Keratinocyte (primary cell): ENCODE measurements around the gene STARD3. TPM values are rescaled to one million over a fixed set of nuclear protein-coding genes. Genes with fewer than 3 reads are reported as not detected.

Source experiments
- DNase-seq: peaks from one replicate; pipeline ENCODE4 v3.0.0-alpha.2; 2011; ENCODE audit warnings: low read depth, missing footprints, low spot score
- FAIRE-seq: peaks from 2 replicates; lab custom pipeline; 2011; peaks lifted over from hg19 to GRCh38; lab: Jason Lieb, UNC
- H2AFZ ChIP-seq: 2 replicates; pipeline ENCODE4 v1.6.0; 2012; ENCODE audit warnings: low read length, control low read depth, inconsistent platforms; ENCODE audit not compliant: control insufficient read depth
- H3K27ac ChIP-seq: 2 replicates; pipeline ENCODE4 v1.5.1; 2011; ENCODE audit warnings: low read length; ENCODE audit not compliant: control insufficient read depth, insufficient read depth
- H3K27me3 ChIP-seq: 3 replicates; pipeline ENCODE4 v1.6.0; 2011; ENCODE audit warnings: low read length; ENCODE audit not compliant: control insufficient read depth, insufficient read depth; ENCODE audit errors: extremely low read depth
- H3K36me3 ChIP-seq, 2 experiments: 2 replicates in 1 of 2; 3 replicates in 1 of 2; pipeline ENCODE4 v1.5.1; 2011; ENCODE audit warnings: low read length in 2 of 2, mild to moderate bottlenecking in 1 of 2; ENCODE audit not compliant: control insufficient read depth in 2 of 2, insufficient read depth in 2 of 2; ENCODE audit errors: extremely low read depth in 1 of 2
- H3K4me1 ChIP-seq: 3 replicates; pipeline ENCODE4 v1.5.1; 2011; ENCODE audit warnings: low read length; ENCODE audit not compliant: control insufficient read depth, insufficient read depth; ENCODE audit errors: extremely low read depth
- H3K4me2 ChIP-seq: 3 replicates; pipeline ENCODE4 v1.6.0; 2011; ENCODE audit warnings: low read depth, low read length; ENCODE audit not compliant: control insufficient read depth, insufficient read depth; ENCODE audit errors: extremely low read depth
- H3K4me3 ChIP-seq, 3 experiments: fragments of 200-600 bp in 1 of 3; sonication (generic) in 1 of 3; 2 replicates in 2 of 3; 3 replicates in 1 of 3; pipeline ENCODE4 v1.5.1; 2011 to 2016; ENCODE audit warnings: low read length in 3 of 3, mild to moderate bottlenecking in 3 of 3, control low read depth in 2 of 3, inconsistent platforms in 1 of 3, low read depth in 1 of 3, mixed read lengths in 1 of 3, mixed run types in 1 of 3, moderate library complexity in 1 of 3; ENCODE audit not compliant: control insufficient read depth in 2 of 3, insufficient read depth in 2 of 3; ENCODE audit errors: extremely low read depth in 1 of 3
- H3K79me2 ChIP-seq: 2 replicates; pipeline ENCODE4 v1.6.0; 2012; ENCODE audit warnings: low read length; ENCODE audit not compliant: control insufficient read depth, insufficient read depth
- H3K9ac ChIP-seq: 3 replicates; pipeline ENCODE4 v1.6.0; 2011; ENCODE audit warnings: low read length; ENCODE audit not compliant: control insufficient read depth, insufficient read depth; ENCODE audit errors: extremely low read depth
- H3K9me1 ChIP-seq: 3 replicates; pipeline ENCODE4 v1.6.0; 2011; ENCODE audit warnings: low read length; ENCODE audit not compliant: control insufficient read depth, insufficient read depth; ENCODE audit errors: extremely low read depth
- H3K9me3 ChIP-seq: 2 replicates; pipeline ENCODE4 v1.5.1; 2012; ENCODE audit warnings: low read depth, low read length; ENCODE audit not compliant: control insufficient read depth
- H4K20me1 ChIP-seq: 3 replicates; pipeline ENCODE4 v1.6.0; 2011; ENCODE audit warnings: low read length; ENCODE audit not compliant: control insufficient read depth, insufficient read depth; ENCODE audit errors: extremely low read depth
- CTCF ChIP-seq, 3 experiments: IDR thresholded peaks in 1 of 3; conservative IDR thresholded peaks in 1 of 3; optimal IDR thresholded peaks in 1 of 3; 2 replicates in 2 of 3; 3 replicates in 1 of 3; pipeline versions ENCODE3 to v1.5.1; 2011; ENCODE audit warnings: low read length in 3 of 3, mild to moderate bottlenecking in 3 of 3, moderate library complexity in 2 of 3, control low read depth in 1 of 3, inconsistent platforms in 1 of 3; ENCODE audit not compliant: insufficient read depth in 2 of 3; ENCODE audit errors: extremely low read depth in 1 of 3
- EZH2 ChIP-seq: IDR thresholded peaks from one replicate; pipeline ENCODE4 v1.6.1; 2012; ENCODE audit warnings: inconsistent platforms, mild to moderate bottlenecking, low read length, moderate library complexity
- dilution Hi-C: fragments of 300-500 bp; cut with MboI; formaldehyde crosslinking; loops from one replicate; pipeline ENCODE4 v1.7.0; 2020; ENCODE audit warnings: low sequenced_read_pairs; ENCODE audit not compliant: extremely low pct_ligation_motif_present
- polyA plus RNA-seq, 5 experiments: library from polyadenylated mRNA; depleted of rRNA in 3 of 5; stranded (reverse) in 3 of 5; stranded (forward) in 1 of 5; unstranded in 1 of 5; fragments of >200 nt; gene quantifications; 1 replicate in 1 of 5; 2 replicates in 3 of 5; 3 replicates in 1 of 5; pipeline versions ENCODE4 v1.2.1 to v1.2.3, GENCODE V29; 2011 to 2012; ENCODE audit warnings: missing spikeins in 2 of 5, low read depth in 1 of 5, low replicate concordance in 1 of 5

STARD3 gene
- polyA plus RNA-seq, 1 donor (not counting 4 experiments of a cell fraction or from before 2014, with no cell fraction given): 29.0 TPM

GRCh38 chr17:39595294-39595693 lies 41.6 kb upstream of the STARD3 start:
- dilution Hi-C loops: no loop called here
- H3K4me3 ChIP-seq: no peak overlapping the region
- H3K9me3 ChIP-seq: no peaks in the 10 kb centered on the region
- no peaks in the 10 kb centered on the region for H3K9me1 ChIP-seq
- no peak overlapping the region for H2AFZ ChIP-seq
- no peak overlapping the region for H3K4me2 ChIP-seq
- no peak for DNase-seq
- no peak for FAIRE-seq
- H3K36me3 ChIP-seq: no peaks in the 10 kb centered on the region
- peaks cover 3% of the 10 kb centered on the region for H3K4me1 ChIP-seq
- H3K27me3 ChIP-seq: peaks cover 78% of the 10 kb centered on the region
- H3K79me2 ChIP-seq: no peaks in the 10 kb centered on the region
- no peak overlapping the region for H3K9ac ChIP-seq
- H4K20me1 ChIP-seq: peaks cover 6% of the 10 kb centered on the region
- TF ChIP-seq CTCF (optimal IDR thresholded peaks at IDR 0.05 in 1 of 3, IDR thresholded peaks at IDR 0.05 in 1 of 3, conservative IDR thresholded peaks at IDR 0.05 in 1 of 3; ENCODE audit: extremely low read depth in 1 of 3, insufficient read depth in 2 of 3, low read length in 3 of 3): no peak
- TF ChIP-seq EZH2: peak; percentile 12
- no peak overlapping the region for H3K27ac ChIP-seq

GRCh38 chr17:39595928-39596510 lies 40.9 kb upstream of the STARD3 start:
- FAIRE-seq (no peak), DNase-seq (no peak)
- Histone ChIP-seq H3K36me3 (no peaks in the 10 kb centered on the region), H4K20me1 (peaks cover 6% of the 10 kb centered on the region), H3K4me3 (no peak overlapping the region), H3K9me1 (no peaks in the 10 kb centered on the region), H3K27ac (no peak overlapping the region), H3K4me1 (peaks cover 3% of the 10 kb centered on the region), H2AFZ (no peak overlapping the region), H3K27me3 (peaks cover 85% of the 10 kb centered on the region), H3K79me2 (no peaks in the 10 kb centered on the region), H3K9me3 (no peaks in the 10 kb centered on the region), H3K4me2 (no peak overlapping the region), H3K9ac (no peak overlapping the region)
- peak; percentile 35 for TF ChIP-seq EZH2
- no peak for TF ChIP-seq CTCF (optimal IDR thresholded peaks at IDR 0.05 in 1 of 3, IDR thresholded peaks at IDR 0.05 in 1 of 3, conservative IDR thresholded peaks at IDR 0.05 in 1 of 3; ENCODE audit: extremely low read depth in 1 of 3, insufficient read depth in 2 of 3, low read length in 3 of 3)
- dilution Hi-C loops: no loop called here
